Activated effector memory CD4-positive, alpha-beta T cell treated with Interleukin-2 at 50 U/mL for 16 hours (primary cell): ENCODE data around the gene EIF5AL1.
"Not testable (repeated sequence)": the region's sequence is repeated elsewhere in the genome, so short reads cannot be mapped to it uniquely, and the experiment has no call there.

Experiments used
- DNase-seq: peaks from one replicate; pipeline ENCODE4 v3.0.0-alpha.2; 2020

Gene EIF5AL1

DNA sequence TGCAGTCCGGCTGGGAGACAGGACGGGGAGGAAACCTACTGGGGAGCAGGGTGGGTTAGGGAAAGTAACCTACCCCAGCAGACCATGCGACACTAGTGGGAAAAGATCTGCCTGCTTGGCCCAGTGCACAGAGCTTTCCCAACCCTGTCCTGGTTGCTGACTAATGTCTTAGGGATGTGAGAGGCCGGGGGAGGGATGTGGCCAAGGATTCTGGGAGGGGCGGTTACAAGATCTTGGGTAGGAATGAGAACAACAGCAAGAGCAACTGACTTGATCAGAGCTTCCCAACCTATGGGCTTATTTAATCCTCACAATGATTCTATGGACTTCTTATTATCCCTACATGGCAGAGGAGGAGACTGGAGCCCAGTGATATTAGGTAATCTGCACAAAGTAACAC is 24.0 kb upstream of the EIF5AL1 start:
- no peak for DNase-seq

DNA sequence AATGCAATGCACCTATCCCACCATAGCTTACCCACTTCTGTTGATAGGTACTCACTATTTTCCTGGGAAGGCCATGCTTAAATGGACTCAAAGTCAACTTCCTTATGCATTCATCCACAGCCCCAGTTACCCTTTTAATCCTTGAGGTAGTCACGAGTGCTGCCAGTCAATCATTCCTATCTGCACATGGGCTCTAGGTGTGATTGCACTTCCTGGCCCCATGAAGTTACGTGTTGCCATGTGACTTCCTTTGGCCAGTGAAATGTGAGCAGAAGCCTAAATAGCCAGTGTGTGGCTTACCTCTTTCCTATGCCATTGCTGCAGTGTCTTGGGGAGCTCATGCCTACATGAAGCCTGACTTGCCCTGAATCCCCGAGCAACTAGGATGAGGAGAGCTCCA is 23.5 kb upstream of the EIF5AL1 start:
- no peak for DNase-seq

DNA sequence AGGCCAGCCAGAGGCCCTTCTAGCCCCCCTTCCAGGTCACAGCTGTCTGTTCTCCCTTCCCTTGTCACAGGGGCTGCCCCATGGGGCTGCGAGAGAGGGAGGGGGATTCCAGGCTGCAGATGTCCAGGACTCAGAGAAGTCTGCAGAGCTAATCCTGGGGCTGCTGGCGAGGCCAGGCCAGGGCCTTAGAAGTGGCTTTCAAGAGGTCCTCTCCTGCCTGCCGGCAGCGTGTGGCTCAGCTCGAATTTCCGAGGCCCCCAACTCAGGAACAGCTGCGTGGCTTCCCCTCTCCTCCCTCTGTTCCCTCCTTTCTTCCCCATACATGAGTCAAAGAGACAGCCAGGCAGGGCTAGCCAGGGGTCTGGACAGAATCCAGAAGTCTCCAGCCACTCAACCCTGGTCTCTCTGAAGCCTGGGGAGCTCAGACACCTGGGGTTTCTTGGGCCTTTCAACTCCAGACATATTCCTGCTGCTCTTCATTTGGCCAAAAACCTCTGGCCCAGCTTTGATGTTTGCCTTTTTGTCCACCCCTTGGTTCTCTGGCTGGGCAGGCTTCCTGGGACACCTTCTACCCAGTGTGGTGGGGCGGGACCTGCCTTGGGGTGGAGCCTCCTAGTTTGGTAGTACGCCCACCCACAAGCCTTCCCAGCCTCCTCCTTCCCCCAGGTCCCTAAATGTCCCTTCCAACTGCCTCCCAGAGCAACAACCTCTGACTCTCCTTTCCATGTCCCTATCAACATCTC is 21.8 kb upstream of the EIF5AL1 start:
- no peak for DNase-seq

DNA sequence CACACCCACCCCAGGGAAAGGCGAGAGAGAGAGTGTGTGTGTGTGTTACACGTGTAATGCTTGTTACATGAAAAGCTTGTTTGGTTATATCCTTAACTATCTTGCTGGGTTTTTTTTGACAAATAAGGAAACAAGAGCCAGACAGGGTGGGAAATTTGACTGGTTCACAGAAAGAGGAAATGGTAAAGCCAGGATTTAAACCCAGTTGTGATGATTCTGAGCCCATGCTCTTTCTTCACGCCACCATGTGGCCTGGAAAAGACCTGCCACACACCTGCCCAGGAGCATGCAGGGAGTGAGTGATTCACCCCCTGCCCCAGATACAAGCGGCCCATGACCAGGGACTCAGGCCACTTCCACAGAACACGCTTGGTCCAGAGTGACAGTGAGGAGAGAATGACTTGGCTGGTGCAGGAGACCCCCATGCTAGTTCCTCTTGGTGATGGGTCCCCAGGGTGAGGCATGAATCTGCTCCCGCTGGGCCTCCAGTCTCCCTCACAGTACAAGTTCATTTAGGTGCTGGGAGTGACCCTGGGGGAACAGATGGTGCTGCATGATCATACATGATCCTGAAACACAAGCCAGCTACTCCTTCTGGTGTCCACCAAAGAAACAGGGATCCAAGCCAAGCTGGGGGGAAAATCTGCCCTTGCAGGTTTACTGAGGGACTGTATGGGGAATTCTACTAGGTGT is 21.0 kb upstream of the EIF5AL1 start:
- DNase-seq, result no peak

DNA sequence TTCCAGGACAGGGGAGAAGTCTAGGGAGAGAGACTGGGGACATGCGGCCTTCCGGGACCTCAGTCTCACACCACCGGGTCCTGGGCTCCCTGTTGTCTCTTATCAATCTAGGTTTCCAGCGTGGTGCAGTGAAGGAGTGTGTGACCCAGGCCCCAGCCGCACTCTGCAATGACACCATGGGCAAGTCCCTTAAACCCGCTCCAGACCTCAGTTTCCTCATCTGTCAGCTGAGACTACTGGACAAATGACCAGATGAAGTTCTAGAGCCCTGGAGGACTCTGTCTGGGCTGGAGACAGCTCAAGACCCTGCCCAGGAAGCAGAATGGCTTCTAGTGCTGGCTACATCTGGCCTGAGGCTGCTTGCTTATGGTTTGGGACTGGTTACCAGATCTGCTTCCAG is 20.1 kb upstream of the EIF5AL1 start:
- DNase-seq, result no peak

DNA sequence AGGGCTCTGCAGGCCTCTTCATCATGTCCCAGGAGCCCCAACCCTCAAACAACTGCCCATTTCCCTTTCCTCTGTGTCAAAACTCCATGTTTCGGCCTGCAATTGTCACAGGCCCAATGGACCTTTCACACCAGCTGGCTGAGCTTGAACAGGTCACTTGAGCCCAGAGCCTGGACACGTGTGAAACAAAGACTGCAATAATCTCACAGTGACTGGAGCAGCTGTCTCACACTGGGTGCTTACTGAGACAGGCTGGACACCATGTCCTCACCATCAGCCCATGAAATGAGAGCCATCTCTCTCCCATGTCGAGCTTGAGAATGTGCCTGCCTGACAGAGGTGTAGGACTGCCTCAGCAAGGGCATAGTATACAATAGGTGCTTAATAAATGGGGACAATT is 19.5 kb upstream of the EIF5AL1 start:
- no peak for DNase-seq

DNA sequence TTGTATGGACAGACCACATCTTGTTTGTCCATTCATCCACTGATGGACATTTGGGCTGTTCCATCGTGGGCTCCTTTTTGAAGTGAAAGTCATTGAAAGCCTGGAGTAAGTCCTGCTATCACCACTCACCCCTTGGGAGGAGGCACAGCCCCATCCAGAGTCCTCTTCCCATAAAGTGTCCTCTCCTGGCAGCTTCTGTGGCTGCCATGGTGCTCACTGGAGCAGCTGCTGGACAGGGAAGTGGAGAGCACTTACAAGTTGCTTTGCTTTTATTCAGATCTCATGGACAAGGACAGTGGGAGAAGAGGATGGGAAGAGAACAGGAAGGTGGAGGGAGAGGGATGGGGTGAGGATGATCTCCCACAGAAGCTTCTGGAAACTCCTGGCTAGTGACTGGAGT is 18.5 kb upstream of the EIF5AL1 start:
- no peak for DNase-seq

DNA sequence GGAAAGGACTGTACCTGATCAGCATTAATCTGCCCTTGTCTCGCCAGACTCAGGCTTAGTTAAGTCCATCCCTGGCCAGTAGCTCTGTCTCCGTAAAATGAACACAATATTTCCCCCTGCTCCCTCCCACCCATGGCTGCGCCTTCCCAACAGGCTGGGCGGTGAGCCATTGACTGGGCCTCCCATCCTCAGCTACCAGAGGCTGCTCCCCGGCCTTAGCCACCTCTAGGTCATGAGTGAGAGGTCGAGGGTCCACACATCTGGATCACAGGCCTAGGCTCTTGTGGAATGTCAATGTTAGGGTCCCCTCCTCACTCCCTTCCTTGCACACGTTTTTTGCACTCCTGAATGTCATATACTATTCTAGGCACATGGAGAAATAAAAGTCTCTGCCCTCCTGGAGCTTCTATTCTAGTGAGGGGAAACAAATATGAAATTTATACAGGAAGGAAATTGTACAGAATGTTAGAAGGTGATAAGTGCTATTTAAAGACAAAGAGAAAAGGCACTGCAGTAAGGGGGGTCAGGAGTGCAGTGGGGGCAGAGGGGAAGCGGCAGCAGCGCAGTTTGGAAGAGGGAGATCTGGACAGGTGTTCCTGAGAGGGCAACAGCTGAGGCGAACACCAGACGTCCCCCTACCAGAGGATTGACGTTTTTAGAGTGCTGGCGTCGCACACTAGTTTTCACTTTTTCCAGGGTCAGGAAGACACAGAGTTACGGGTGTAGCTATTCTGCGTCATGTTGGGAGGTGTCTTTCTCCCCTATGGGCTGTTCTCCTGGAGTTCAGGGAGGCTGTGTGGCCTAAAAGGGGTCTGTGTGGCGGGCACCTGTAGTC is 17.2 kb upstream of the EIF5AL1 start:
- DNase-seq, result no peak

DNA sequence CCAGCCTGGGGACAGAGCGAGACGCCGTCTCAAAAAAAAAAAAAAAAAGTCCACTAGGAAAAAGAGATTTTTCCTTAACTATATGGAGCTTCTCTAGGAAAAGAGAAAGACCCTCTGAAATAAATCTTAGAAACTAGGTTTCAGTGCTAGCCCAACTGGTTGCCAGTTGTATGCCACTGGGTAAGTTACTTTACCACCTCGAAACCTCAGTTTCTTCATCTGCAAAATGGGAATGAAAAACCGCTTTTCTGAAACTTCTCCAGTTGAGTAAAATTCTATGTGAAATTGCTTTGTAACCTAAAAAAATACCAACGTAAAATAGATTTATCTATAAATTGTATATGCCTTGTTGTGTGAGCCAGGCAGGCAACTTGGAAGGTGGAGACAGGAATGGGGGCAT is 16.5 kb upstream of the EIF5AL1 start:
- DNase-seq, result no peak

DNA sequence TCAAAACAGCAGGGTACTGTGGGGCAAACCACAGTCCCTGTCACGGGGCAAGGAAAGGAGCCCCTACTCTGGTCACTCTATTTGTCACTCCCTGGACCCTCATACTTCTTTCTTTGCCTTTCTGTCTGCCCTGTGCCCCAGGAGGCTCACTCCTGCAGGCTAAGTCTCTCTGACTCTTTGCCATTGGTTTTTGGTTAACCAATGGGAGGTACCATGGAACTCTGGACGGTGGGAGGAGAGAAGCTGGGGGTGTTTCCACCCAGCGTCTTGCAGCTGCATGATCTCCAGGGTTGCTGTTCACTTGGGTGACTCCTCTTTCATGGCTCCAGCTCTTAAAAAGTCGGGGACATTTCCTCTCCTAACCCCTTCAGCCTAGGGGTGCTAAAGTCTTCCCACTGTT is 15.4 kb upstream of the EIF5AL1 start:
- DNase-seq, result no peak

DNA sequence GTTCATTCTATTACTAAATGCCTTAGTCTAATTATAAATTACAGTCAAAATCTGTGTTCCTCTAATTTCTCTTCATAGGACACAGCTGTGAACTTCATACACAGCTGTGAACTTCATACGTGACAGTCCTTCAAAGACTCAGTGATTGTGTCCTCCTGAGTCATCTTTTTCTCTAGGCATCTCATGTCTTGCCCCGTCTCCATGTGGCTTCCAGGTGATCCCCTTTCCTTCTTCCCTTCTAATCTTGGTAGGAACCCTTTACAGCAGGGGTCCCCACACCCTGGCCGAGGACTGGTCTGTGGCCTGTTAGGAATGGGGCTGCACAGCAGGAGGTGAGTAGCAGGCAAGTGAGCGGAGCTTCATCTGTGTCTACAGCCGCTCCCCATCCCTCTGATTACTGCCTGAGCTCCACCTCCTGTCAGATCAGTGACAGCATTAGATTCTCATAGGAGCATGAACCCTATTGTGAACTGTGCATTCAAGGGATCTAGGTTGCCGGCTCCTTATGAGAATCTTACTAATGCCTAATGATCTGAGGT is 14.0 kb upstream of the EIF5AL1 start:
- DNase-seq, result no peak

DNA sequence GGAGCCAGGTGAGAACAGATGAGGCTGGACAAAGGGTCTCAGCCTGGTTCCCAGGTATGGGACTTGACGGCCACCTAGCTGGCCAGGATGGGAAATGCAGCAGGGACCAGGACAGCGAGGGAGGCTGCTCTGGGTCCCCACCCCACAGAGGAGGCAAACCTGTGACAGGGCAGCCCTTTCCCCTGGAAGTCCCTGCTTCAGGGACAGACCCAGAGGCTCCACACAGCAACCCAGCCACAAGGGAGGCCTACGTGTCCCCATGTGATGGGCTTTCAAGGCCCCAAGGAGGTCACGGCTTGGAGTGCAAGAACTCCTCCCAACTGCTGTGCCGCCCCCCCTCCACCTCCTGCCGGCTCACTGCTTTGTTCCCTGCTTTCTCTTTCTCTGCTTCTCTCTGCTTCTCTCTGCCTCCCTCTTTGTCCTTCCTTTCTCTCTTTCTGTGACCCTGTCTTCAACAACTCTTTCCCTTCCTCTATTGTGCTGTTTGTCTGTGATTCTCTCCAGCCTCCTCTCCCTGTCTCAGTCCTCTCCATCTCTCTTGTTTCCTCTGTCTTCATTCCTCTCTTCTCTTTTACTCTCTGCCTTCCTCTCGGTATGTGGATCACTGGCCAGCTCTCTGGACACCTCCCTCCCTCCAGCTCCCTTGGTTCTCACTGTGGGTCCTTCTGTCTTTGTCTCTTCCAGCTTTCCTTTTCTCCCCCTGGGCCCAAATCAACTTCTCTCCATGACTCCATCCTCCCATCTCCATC is 9.6 kb upstream of the EIF5AL1 start:
- no peak for DNase-seq

DNA sequence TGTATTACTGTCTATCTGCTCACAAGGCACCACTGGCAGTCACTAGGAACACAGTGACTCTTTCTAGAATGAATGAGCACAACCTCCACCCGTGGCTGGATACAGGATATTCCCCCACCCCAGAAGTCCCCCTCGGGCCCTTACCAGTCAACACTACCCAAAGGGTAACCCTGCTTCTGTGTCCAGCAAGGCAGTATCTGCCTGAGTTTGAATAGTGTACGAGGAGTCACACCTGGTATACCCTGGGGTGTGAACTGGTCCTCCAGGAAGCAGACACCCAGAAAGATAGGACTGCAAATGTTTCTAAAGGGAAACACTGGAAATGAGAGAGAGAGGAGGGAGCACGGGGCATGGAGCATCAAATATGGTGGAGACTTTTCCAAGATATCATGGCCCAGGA is 8.5 kb upstream of the EIF5AL1 start:
- not testable (repeated sequence) for DNase-seq

DNA sequence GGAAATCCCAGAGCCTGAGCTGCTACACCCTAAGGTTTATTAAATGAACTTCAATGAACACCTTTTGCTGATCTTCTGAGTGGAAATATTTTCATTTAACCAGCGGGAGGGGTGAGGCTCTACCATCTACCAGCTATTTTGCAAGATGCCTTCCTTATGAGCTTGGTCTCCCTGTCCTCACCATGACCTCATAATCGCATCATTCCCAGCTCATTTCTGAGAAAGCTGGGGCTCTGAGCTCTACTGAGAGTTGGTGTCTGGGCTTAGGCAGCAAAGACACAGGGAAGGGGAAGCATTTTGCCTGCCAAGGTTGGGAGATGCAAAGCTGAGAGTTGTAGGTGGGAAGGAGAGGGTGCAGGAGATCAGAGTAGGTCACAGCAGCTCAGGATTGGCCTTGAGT is 7.8 kb upstream of the EIF5AL1 start:
- not testable (repeated sequence) for DNase-seq

DNA sequence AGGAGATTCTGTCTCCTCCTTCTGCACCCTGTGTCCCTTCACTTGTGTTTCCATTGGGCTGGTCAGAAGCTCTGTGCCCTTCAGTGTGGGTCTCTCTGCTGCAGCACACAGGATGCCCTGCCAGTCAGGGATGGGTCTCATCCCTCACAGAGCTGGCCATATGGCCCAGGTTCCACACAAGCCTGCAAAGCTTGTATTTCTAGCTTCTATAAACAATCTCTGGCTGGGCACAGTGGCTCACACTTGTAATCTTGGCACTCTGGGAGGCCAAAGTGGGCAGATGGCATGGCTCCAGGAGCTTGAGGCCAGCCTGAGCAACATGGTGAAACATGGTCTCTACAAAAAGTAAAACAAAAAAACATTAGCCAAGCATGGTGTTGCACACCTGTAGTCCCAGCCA is 7.0 kb upstream of the EIF5AL1 start:
- DNase-seq, result not testable (repeated sequence)

DNA sequence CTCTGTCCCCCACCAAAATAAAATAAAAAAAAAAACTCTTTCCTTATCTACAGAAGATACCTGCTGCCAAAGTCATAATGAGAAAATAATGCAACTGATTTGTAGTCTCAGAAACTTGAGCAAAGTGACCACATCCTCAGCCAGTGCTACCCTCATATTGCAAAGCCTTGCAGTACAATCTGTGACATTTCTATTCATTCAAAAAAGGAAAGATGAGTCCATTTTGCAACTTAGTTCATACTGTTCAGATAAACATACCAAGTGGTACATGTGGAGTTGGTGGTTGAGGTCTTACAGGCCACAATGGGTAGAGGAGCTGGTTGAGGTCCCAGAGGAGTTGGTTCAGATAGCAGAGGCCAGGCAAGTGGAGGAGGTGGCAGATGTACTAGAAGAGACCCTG is 6.5 kb upstream of the EIF5AL1 start:
- DNase-seq, result no peak

DNA sequence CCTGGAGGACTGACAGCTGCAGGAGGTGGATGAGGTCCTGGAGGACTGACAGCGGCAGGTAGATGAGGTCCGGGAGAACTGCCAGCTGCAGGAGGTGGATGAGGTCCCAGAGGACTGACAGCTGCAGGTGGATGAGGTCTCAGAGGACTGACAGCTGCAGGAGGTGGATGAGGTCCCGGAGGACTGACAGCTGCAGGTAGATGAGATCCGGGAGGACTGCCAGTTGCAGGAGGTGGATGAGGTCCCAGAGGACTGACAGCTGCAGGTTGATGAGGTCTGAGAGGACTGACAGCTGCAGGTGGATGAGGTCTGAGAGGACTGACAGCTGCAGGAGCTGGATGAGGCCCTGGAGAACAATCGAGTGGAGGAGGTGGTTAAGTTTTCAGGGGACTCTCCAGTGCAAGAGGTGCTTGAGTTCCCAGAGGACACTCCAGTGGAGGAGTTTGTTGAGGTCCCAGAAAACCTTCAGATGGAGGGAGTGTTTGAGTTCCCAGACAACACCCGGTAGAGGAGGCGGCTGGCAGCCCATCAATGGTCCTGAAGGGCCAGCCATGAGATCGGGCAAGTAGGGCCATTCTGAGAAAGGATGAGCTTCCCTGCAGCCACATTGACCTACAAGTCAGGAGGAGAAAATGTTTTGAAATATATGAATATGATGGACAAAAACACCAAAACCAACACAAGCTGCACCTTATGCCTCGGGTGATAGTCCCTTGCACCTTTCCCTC is 4.7 kb upstream of the EIF5AL1 start:
- no peak for DNase-seq

DNA sequence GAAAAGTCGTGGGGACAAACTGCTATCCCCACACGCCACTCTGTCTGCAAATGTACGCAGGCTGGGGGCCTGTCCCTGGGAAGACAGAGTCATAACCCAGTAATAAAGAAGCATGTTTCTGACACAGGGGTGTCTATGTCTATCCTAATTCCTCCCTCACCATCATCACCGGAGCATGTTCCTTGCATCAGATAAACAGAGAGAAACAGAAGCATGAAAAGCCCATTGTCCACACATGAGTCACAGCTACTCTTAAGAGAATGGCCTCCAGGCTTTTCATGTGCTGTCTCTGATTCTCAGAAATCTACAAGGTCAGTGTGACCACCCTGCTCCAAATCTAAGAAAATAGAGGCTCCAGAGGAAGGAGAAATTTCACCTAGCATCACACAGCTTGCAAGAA is 4.1 kb upstream of the EIF5AL1 start:
- DNase-seq, result not testable (repeated sequence)

DNA sequence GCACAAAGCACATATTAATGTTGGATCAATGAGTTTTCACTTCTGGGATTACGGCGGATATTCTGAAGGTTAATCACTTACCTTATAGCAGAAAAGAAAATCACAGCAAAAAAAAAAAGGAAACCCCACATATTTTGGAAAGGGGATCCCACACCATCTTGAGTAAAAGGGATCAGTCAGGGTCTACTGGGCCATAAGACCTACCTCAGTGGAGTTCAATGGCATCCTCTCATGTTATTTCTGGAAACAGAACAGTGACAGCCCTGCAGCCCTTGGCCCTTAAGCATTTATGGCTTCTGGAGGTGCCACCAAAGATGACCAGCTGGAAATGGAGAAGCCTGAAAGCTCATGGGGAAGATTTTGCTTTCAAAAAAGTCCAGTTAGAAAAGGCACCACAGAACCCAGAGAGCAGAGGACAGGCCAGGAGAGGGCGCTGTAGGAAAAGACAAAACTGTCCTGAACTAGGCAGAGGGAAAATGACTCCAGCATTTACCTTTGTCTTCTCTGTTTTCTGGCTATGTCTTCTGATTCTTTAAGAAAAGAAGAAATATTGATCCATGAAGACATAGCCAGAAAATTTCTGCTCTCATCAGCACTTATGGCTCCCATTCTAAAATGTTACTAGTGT is 2.9 kb upstream of the EIF5AL1 start:
- DNase-seq, result not testable (repeated sequence)

DNA sequence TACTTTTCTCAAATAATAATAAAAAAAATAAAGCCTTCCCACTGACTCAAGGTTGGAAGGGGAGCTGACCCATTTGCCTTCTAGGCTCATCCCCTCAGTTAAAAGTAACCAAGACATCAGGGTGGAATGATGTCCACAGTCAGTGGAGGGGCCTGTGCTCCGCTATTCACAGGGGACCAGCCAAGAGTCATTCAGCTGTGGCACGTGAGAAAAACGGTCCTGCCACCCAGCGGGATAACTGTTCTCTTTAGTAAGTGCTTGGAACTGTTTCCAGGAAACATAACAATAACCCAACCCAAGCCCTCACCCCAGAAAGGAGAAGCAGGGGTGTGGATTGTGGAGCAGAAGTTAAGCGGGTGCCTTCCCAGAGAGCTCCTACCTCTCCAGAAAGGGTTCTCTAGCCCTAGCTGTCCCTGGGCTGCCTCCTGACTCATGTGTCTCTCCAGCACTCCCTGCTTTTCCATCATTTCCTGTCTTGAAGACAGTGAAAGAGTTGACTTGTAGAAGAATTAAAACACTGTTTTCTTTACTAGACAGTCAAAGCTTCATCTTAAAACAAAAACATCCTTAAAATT is 2.3 kb upstream of the EIF5AL1 start:
- not testable (repeated sequence) for DNase-seq

DNA sequence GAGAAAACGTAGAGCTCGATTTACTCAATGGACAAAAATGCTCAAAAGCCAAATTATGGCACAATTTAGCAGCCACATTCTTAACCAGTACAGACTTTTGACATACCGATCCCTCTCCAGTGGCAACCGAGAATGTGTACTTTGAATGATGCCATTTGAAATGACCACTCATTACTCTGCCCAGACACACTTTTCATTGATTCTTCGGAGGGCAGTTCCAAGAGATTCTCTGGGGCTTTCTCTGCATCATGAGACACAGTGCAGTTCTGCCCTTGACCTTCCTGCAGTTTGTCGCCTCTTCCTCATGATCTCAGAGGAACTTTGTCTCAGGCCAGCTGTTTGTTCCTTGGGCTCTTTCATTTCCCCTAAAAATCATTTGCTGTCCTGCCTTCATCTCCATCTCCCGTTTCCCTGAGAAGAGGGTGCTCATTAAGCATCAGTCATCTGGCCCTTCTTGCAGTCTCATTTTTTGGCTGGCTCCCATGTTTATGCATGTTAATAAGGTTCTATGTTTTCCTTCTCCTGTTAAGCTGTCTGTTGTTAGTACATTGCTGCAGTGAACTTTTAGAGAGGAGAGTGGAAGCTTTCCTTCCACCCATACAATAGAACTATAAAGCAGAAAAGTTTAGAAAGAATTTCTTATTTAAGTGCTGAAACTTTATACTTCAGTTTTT is 4.3 kb downstream of the EIF5AL1 start:
- DNase-seq, result not testable (repeated sequence)
